Pancreas (tissue), 10 donors: ENCODE results near the gene THRAP3. TPM values are rescaled to one million over a fixed set of nuclear protein-coding genes. Genes with fewer than 3 reads are reported as not detected.

Source experiments
- ATAC-seq, 4 donors: fragments of 200-7000 bp; cut with Tn5 transposase; one replicate each; pipeline versions ENCODE4 v1.8.0 to v1.9.1; 2020; ENCODE audit warnings: mild to moderate bottlenecking in 4 of 4, moderate library complexity in 4 of 4
- DNase-seq, 6 donors: peaks; one replicate each; pipeline ENCODE4 v3.0.0-alpha.2; 2020
- FAIRE-seq: peaks from 2 replicates; lab custom pipeline; 2012; peaks lifted over from hg19 to GRCh38; lab: Jason Lieb, UNC
- H3K27ac ChIP-seq, 4 donors: fragments of 200-600 bp; sonication (generic); 1 replicate in 3 of 4; 2 replicates in 1 of 4; pipeline versions ENCODE4 v1.5.0 to v1.8.0; 2020
- H3K27me3 ChIP-seq, 4 donors: fragments of 200-600 bp; one replicate each; pipeline ENCODE4 v1.8.0; 2021
- H3K36me3 ChIP-seq, 3 donors: fragments of 200-600 bp; sonication (generic) in 1 of 3; one replicate each; pipeline versions ENCODE4 v1.5.0 to v1.8.0; 2020 to 2021
- H3K4me1 ChIP-seq, 3 donors: fragments of 200-600 bp; one replicate each; pipeline ENCODE4 v1.8.0; 2021
- H3K4me3 ChIP-seq, 4 donors: fragments of 200-600 bp; sonication (generic) in 2 of 4; one replicate each; pipeline versions ENCODE4 v1.5.0 to v1.8.0; 2020 to 2021
- H3K9me3 ChIP-seq, 4 donors: fragments of 200-600 bp; one replicate each; pipeline ENCODE4 v1.8.0; 2021
- CTCF ChIP-seq, 4 donors: fragments of 200-600 bp; sonication (generic) in 3 of 4; IDR thresholded peaks; one replicate each; pipeline versions ENCODE4 v1.5.0 to v1.8.0; 2021; ENCODE audit warnings: antibody characterized with exemption in 4 of 4
- WGBS, 2 donors: extraction: QIAGEN DNeasy Blood & Tissue Kit; methylation state at CpG; one replicate each; pipeline ENCODE4 v1.1.7; 2013; 5-methylcytosine and 5-hydroxymethylcytosine counted together
- intact Hi-C, 3 donors: fragments of 100-400 bp; cut with DNase I; formaldehyde crosslinking; loops; one replicate each; pipeline versions ENCODE4 v1.11.1 to v1.14.2; 2022
- polyA plus RNA-seq, 2 donors: library from polyadenylated mRNA; stranded (reverse); fragments of 200-250 nt; gene quantifications; one replicate each; pipeline ENCODE4 v1.2.3, GENCODE V29; 2013
- total RNA-seq, 6 donors: library from RNA; stranded (reverse); fragmentation: NEBNext Ultra II Directional in 4 of 6; extraction: Animal tissue kit (Norgen Biotek cat#: 25700) in 4 of 6; gene quantifications; one replicate each; pipeline versions ENCODE4 v1.2.1 to v1.2.4, GENCODE V29; 2021 to 2023
- donor health status: healthy with polysubstance abuse.
- donor health status: DM: no; HTN: no; CAD: no; lungs with moderate emphysema.
- donor health status: DM: no; HTN: no; CAD: no.
- donor health status: control.
- donor health status: control.
- donor health status: Bipolar disorder and iron deficiency.
- donor health status: DM: yes; HTN: yes; CAD: no.
- donor health status: DM: no; HTN: no; CAD: no.
- donor health status: DM: no; HTN: no; CAD: no.
- donor health status: DM: yes; HTN: yes; CAD: no.

Gene THRAP3
- total and polyA plus RNA-seq, 8 donors: 17.0 to 54.7 (median 29.9) TPM

GRCh38 chr1:36297062-36297461 is 72.8 kb downstream of the THRAP3 start:
- intact Hi-C loops: no loop called here
- FAIRE-seq: peak; percentile 23
- Histone ChIP-seq H3K27ac (peak overlapping the region in 2 of 4 donors; percentile 30 to 74), H3K4me3 (no peak overlapping the region), H3K9me3 (no peaks in the 10 kb centered on the region), H3K27me3 (no peaks in the 10 kb centered on the region), H3K4me1 (peaks cover 0 to 4% (median 0%) of the 10 kb centered on the region in 3 donors), H3K36me3 (peaks cover 0 to 56% (median 16%) of the 10 kb centered on the region in 3 donors)
- WGBS, 2 donors: 58 to 69% methylated on average over 2 of the region's 2 CpGs
- TF ChIP-seq CTCF (IDR thresholded peaks at IDR 0.05): no peak
- ATAC-seq: peak in 1 of 4 donors; percentile 42
- no peak for DNase-seq

- H3K27ac ChIP-seq: peak overlapping the region in 2 of 4 donors; percentile 8 to 67
- intact Hi-C loops: no loop called here
These were observed 74.4 kb downstream of the THRAP3 start for GRCh38 chr1:36298640-36299039.

GRCh38 chr1:36300526-36300925 is 76.3 kb downstream of the THRAP3 start:
- intact Hi-C loops: no loop called here
- ATAC-seq: peak in 1 of 4 donors; percentile 11
- no peaks in the 10 kb centered on the region for H3K9me3 ChIP-seq
- H3K4me3 ChIP-seq: no peak overlapping the region
- WGBS, 2 donors: 90% methylated on average over 1 of the region's 1 CpG
- H3K4me1 ChIP-seq: peaks cover 0 to 4% (median 0%) of the 10 kb centered on the region in 3 donors
- peaks cover 0 to 49% (median 20%) of the 10 kb centered on the region in 3 donors for H3K36me3 ChIP-seq
- FAIRE-seq: no peak
- H3K27me3 ChIP-seq: no peaks in the 10 kb centered on the region
- TF ChIP-seq CTCF (IDR thresholded peaks at IDR 0.05): no peak
- H3K27ac ChIP-seq: peak overlapping the region; percentile 39 to 80 (median 58)
- DNase-seq: no peak

More at GRCh38 chr1:36298640-36299039, 74.4 kb downstream of the THRAP3 start:
- TF ChIP-seq CTCF (IDR thresholded peaks at IDR 0.05): no peak
- WGBS, 2 donors: 89 to 90% methylated on average over 5 of the region's 5 CpGs
- Histone ChIP-seq H3K4me3 (no peak overlapping the region), H3K4me1 (peaks cover 0 to 4% (median 0%) of the 10 kb centered on the region in 3 donors), H3K9me3 (no peaks in the 10 kb centered on the region), H3K27me3 (no peaks in the 10 kb centered on the region), H3K36me3 (peaks cover 0 to 54% (median 17%) of the 10 kb centered on the region in 3 donors)
- ATAC-seq (no peak), DNase-seq (no peak), FAIRE-seq (no peak)

- FAIRE-seq: no peak
- DNase-seq: no peak
- H3K36me3 ChIP-seq: peaks cover 0 to 49% (median 20%) of the 10 kb centered on the region in 3 donors
- H3K4me3 ChIP-seq: no peak overlapping the region
- intact Hi-C loops: no loop called here
- ATAC-seq: no peak
- no peaks in the 10 kb centered on the region for H3K27me3 ChIP-seq
- H3K27ac ChIP-seq: peak overlapping the region in 3 of 4 donors; percentile 5 to 80 (median 67)
- TF ChIP-seq CTCF (IDR thresholded peaks at IDR 0.05): no peak
- 72 to 83% methylated on average over 1 of the region's 1 CpG for WGBS, 2 donors
- H3K4me1 ChIP-seq: peaks cover 0 to 7% (median 0%) of the 10 kb centered on the region in 3 donors
- no peaks in the 10 kb centered on the region for H3K9me3 ChIP-seq
These were observed 77.0 kb downstream of the THRAP3 start for GRCh38 chr1:36301220-36301619.

GRCh38 chr1:36303244-36303643 is 79.0 kb downstream of the THRAP3 start:
- ATAC-seq: no peak
- peaks cover 0 to 31% (median 20%) of the 10 kb centered on the region in 3 donors for H3K36me3 ChIP-seq
- H3K27ac ChIP-seq: no peak overlapping the region
- no peak overlapping the region for H3K4me3 ChIP-seq
- DNase-seq: no peak
- TF ChIP-seq CTCF (IDR thresholded peaks at IDR 0.05): no peak
- H3K4me1 ChIP-seq: peaks cover 0 to 7% (median 0%) of the 10 kb centered on the region in 3 donors
- intact Hi-C loops: no loop called here
- H3K27me3 ChIP-seq: no peaks in the 10 kb centered on the region
- no peaks in the 10 kb centered on the region for H3K9me3 ChIP-seq
- FAIRE-seq: no peak
- 68 to 73% methylated on average over 5 of the region's 5 CpGs for WGBS, 2 donors
